Hematopoietic multipotent progenitor cell treated with erythropoietin and hydrocortisone succinate and interleukin-3 and kit ligand, for 6 days (in vitro differentiated cells): ENCODE results near the gene CPSF6.
"Not testable (repeated sequence)": the region's sequence is repeated elsewhere in the genome, so short reads cannot be mapped to it uniquely, and the experiment has no call there.

Experiments used
- DNase-seq: peaks from one replicate; pipeline ENCODE4 v3.0.0-alpha.2; 2015

The CPSF6 gene

GRCh38 chr12:69262264-69262974 is 23.1 kb downstream of the CPSF6 start:
- no peak for DNase-seq

GRCh38 chr12:69265205-69265604 is 25.8 kb downstream of the CPSF6 start:
- no peak for DNase-seq

DNA sequence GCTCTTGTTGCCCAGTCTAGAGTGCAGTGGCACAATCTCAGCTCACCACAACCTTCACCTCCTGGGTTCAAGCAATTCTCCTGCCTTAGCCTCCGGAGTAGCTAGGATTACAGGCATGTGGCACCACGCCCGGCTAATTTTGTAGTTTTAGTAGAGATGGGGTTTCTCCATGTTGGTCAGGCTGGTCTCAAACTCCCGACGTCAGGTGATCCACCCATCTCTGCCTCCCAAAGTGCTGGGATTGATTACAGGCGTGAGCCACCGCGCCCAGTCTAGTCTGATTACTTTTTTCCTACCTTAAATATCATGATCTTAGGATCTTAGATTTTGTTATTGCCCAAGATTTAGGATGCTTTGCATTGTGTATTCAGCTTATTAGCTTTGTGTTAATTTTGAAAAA is 26.3 kb downstream of the CPSF6 start:
- DNase-seq, result not testable (repeated sequence)

DNA sequence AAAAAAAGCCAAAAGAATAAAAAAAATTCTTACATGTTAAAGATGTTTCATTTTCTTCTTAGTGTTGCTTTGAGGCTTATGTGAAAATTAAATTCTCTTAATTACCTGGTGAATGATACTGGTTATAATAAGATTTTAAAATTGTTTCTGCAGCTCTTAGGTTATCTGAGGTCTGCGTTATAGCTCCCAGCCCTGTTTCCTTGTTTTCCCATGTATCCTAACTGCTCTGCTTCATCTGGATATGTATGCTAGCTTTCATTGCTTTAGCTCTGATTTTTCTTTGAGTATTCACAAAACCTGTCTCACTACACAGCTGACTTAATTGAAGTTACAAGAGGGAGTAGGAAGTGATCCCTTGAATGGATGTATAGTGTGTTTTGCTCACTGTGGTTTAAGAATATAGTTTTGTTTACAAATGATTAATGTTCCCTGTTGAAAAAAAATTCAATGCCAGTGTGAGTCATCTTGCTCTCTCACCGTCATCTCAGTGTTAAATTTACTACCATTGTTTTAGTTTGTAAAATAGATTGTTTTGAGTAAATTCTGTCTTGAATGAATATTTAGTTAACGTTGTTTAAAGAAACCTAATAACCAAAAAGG is 26.8 kb downstream of the CPSF6 start:
- no peak for DNase-seq

- DNase-seq, result no peak
Measured at GRCh38 chr12:69269736-69270135, 30.4 kb downstream of the CPSF6 start.

GRCh38 chr12:69272511-69272910 is 33.1 kb downstream of the CPSF6 start:
- DNase-seq, result no peak

DNA sequence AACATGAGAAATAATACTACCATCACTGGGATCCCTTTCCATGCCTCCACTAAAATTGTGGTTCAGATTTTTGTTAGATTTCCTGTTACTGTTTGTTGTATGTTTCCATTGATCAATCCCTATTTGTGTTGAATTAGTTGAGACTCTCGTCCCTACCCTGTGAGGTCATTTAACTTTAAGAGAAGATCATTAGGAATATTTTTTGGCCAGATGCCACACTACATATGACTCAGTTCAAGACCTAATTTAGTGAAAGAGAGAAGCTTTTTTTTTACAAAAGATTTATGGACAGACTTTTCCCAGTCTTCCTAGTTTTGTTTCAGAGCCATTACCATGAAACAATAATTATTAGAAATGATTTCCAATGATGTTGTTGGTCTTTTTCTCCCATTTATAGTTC is 35.5 kb downstream of the CPSF6 start:
- peak; percentile 23 for DNase-seq

GRCh38 chr12:69275471-69275891 is 36.1 kb downstream of the CPSF6 start:
- no peak for DNase-seq

- DNase-seq, result no peak
Measured at GRCh38 chr12:69278814-69279782, 39.7 kb downstream of the CPSF6 start.

DNA sequence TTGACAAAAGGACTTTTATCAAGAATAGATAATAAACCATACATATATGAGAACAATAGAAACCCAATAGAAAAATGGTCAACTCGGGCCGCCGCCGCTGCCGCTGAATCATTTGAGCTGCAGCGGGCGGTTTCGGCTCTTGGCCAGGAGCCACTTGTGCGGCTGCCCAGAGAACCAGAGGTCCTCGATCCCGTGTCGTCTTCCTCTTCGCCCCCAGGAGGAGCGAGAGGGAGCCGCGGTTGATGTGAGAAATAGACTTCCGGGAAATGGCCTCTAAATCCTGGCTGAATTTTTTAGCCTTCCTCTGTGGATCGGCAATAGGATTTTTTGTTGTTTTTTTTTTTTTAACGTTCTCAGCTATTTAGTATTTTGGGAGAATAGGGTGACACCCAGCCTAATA is 44.8 kb downstream of the CPSF6 start:
- peak; percentile 90 for DNase-seq

DNA sequence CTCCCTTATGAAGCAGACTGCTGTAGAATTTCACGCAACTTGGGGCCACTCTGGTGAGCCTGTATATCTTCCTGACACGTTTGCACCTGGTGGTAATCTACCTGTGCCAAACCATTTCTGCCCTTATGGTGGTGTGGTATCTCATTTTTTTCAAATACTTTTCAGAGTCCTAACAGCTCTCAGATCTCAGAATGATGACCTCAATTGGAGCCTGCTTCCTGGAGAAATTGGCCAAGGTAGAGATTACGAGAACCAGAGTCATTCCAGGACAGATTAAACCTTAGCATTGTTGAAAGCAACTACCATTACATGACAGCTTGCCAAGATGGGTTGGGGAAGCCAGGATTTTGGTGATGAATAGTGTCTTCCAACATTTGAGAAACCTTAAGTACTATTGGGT is 48.2 kb downstream of the CPSF6 start:
- no peak for DNase-seq

- DNase-seq, result peak; percentile 94
Measured at GRCh38 chr12:69290545-69291277, 51.3 kb downstream of the CPSF6 start.

DNA sequence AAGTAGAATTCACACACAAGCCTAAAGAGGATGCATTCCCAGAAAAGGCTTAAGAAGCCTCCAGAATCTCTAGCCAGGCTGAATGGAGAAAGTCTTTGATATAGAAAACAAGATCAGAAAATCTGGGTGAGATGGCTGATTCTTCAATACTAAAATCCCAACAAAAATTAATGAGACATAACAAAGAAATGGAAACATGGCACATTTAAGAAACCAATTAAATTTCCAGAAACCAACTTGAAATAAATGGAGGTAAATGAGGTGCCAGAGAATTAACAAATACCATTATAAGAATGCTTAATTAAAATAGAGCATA is 51.9 kb downstream of the CPSF6 start:
- DNase-seq, result no peak

- DNase-seq, result no peak
Measured at GRCh38 chr12:69298133-69298532, 58.8 kb downstream of the CPSF6 start.

GRCh38 chr12:69298947-69299346 is 59.6 kb downstream of the CPSF6 start:
- no peak for DNase-seq

DNA sequence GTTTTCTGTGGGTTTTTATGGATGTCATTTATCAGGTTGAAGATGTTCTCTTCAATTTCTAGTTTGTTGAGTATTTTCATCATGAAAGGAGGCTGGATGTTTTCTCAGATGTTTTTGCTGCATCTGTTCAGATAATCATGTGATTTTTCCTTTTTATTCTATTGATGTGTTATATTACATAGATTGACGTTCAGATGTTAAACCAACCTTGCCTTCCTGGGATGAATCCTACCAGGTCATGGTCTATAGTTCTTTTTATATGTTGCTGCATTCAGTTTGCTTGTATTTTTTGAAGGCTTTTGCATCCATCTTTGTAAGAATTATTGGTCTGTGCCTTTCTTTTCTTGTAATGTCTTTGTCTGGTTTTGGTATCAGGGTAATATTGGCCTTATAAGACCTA is 64.9 kb downstream of the CPSF6 start:
- DNase-seq, result no peak

GRCh38 chr12:69309461-69309860 is 70.1 kb downstream of the CPSF6 start:
- DNase-seq, result peak; percentile 72

DNA sequence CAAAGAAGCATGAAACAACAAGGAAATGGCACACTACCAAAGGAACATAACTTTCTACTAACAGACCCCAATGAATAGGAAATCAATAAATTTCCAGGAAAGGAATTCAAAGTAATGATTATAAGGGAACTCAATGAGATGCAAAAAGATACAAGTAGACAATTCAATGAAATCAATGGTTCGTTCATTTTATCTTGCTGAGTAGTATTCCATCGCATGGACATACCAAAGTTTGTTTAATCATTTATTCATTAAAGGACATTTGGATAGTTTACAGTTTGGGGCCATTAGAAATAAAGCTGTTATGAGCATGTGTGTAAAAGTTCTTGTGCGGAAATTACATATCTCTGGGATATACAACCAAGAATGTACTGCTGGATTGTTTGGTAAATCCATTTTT is 73.8 kb downstream of the CPSF6 start:
- DNase-seq, result no peak

DNA sequence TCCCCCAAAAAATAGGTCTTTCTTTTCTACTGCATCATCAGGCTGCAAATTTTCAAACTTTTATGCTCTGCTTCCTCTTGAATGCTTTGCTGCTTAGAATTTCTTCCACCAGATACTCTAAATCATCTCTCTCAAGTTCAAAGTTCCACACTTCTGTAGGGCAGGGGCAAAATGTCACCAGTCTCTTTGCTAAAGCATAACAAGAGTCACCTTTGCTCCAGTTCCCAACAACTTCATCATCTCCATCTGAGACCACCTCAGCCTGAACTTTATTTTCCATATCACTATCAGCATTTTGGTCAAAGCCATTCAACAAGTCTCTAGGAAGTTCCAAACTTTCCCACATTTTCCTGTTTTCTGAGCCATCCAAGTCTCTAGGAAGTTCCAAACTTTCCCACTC is 77.4 kb downstream of the CPSF6 start:
- DNase-seq, result not testable (repeated sequence)

- DNase-seq, result not testable (repeated sequence)
Measured at GRCh38 chr12:69317233-69317632, 77.9 kb downstream of the CPSF6 start.

- no peak for DNase-seq
Measured at GRCh38 chr12:69318225-69318624, 78.9 kb downstream of the CPSF6 start.

DNA sequence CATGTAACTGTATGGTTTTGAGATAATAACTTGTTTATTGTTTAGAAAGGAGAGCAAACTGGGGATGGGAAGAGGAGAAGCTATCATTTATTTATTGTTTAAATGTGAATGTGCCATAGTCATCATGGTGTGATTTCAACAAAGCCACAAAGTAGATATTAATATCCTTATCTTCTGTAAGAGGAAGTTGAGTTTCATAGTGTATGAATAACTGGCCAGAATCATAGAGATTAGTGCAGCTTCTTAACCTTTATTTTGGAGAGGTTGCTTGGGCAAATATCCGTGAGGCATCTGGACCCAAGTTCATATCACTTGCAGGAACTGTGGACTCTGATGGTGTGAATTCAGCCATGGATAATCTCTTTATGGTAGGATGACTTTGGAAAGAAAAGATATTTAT is 82.0 kb downstream of the CPSF6 start:
- peak; percentile 64 for DNase-seq
